CD4-positive, alpha-beta T cell treated with Interleukin-4 for 4 hours (primary cell): Measurements from ENCODE around the gene RHEB.
"Not testable (repeated sequence)": the region's sequence is repeated elsewhere in the genome, so short reads cannot be mapped to it uniquely, and the experiment has no call there.

Experiments used
- DNase-seq: peaks from one replicate; pipeline ENCODE4 v3.0.0-alpha.2; 2020

The RHEB gene

GRCh38 chr7:151519765-151520418 lies at the start of gene RHEB:
TSS of gene RHEB (minus strand) at chr7:151519895. CDS start at chr7:151519511, 384 bp downstream.
- peak; percentile 99 for DNase-seq

- DNase-seq: no peak
Measured at GRCh38 chr7:151566897-151567320, 47.2 kb upstream of the RHEB start.

- no peak for DNase-seq
Measured at GRCh38 chr7:151565541-151565940, 45.8 kb upstream of the RHEB start.

- DNase-seq: no peak
Measured at GRCh38 chr7:151560243-151560642, 40.5 kb upstream of the RHEB start.

- DNase-seq: no peak
Measured at GRCh38 chr7:151559557-151560183, 40.0 kb upstream of the RHEB start.

- no peak for DNase-seq
Measured at GRCh38 chr7:151558575-151558974, 38.9 kb upstream of the RHEB start.

- no peak for DNase-seq
Measured at GRCh38 chr7:151556592-151556991, 36.9 kb upstream of the RHEB start.

- DNase-seq: no peak
Measured at GRCh38 chr7:151553356-151553755, 33.7 kb upstream of the RHEB start.

GRCh38 chr7:151552352-151553028 lies 32.8 kb upstream of the RHEB start:
- DNase-seq: no peak

GRCh38 chr7:151551820-151552219 lies 32.1 kb upstream of the RHEB start:
- no peak for DNase-seq

- no peak for DNase-seq
Measured at GRCh38 chr7:151550656-151551286, 31.1 kb upstream of the RHEB start.

GRCh38 chr7:151549644-151550043 lies 29.9 kb upstream of the RHEB start:
- no peak for DNase-seq

GRCh38 chr7:151549083-151549482 lies 29.4 kb upstream of the RHEB start:
- DNase-seq: no peak

- no peak for DNase-seq
Measured at GRCh38 chr7:151544183-151544582, 24.5 kb upstream of the RHEB start.

GRCh38 chr7:151542606-151543130 lies 23.0 kb upstream of the RHEB start:
- DNase-seq: no peak

GRCh38 chr7:151541709-151542499 lies 22.2 kb upstream of the RHEB start:
- DNase-seq: no peak

GRCh38 chr7:151540146-151540545 lies 20.5 kb upstream of the RHEB start:
- no peak for DNase-seq

- DNase-seq: no peak
Measured at GRCh38 chr7:151539088-151539671, 19.5 kb upstream of the RHEB start.

GRCh38 chr7:151537818-151538561 lies 18.3 kb upstream of the RHEB start:
- DNase-seq: no peak

GRCh38 chr7:151536178-151536577 lies 16.5 kb upstream of the RHEB start:
- DNase-seq: not testable (repeated sequence)

GRCh38 chr7:151529842-151530241 lies 10.1 kb upstream of the RHEB start:
- no peak for DNase-seq
